Testis (tissue), 3 donors: ENCODE measurements around the gene MXRA5. TPM values are rescaled to one million over a fixed set of nuclear protein-coding genes. Genes with fewer than 3 reads are reported as not detected.
"Not testable (repeated sequence)": the region's sequence is repeated elsewhere in the genome, so short reads cannot be mapped to it uniquely, and the experiment has no call there.

ENCODE experiments used
- DNase-seq: peaks from one replicate; pipeline ENCODE4 v3.0.0-alpha.2; 2019
- H3K27ac ChIP-seq, 2 donors: fragments of 200-600 bp; sonication (generic); one replicate each; pipeline ENCODE4 v1.5.1; 2019
- H3K27me3 ChIP-seq: fragments of 200-600 bp; sonication (generic); one replicate; pipeline ENCODE4 v1.5.1; 2019
- H3K36me3 ChIP-seq: fragments of 200-600 bp; sonication (generic); one replicate; pipeline ENCODE4 v1.5.1; 2017; ENCODE audit warnings: low read depth; ENCODE audit errors: missing control alignments
- H3K4me1 ChIP-seq: fragments of 200-600 bp; sonication (generic); one replicate; pipeline ENCODE4 v1.5.1; 2019
- H3K4me3 ChIP-seq, 2 donors: fragments of 200-600 bp; sonication (generic); one replicate each; pipeline ENCODE4 v1.5.1; 2017 to 2019
- H3K9me3 ChIP-seq: fragments of 200-600 bp; sonication (generic); one replicate; pipeline ENCODE4 v1.5.1; 2017
- CTCF ChIP-seq, 3 experiments: fragments of 450-650 bp in 2 of 3; fragments of 200-600 bp in 1 of 3; sonication (generic) in 1 of 3; IDR thresholded peaks; one replicate each; pipeline ENCODE4 v1.5.1; 2016 to 2019; ENCODE audit warnings: antibody characterized with exemption in 3 of 3, mild to moderate bottlenecking in 2 of 3, moderate library complexity in 1 of 3
- POLR2A ChIP-seq: fragments of 450-650 bp; IDR thresholded peaks from one replicate; pipeline ENCODE4 v1.6.1; 2017; ENCODE audit warnings: antibody characterized with exemption, mild to moderate bottlenecking, moderate library complexity
- WGBS, 2 donors: methylation state at CpG; one replicate each; pipeline ENCODE4 v1.1.5; 2018; 5-methylcytosine and 5-hydroxymethylcytosine counted together
- intact Hi-C: fragments of 100-400 bp; cut with DNase I; formaldehyde crosslinking; loops from one replicate; pipeline ENCODE4 v1.15.1; 2023; ENCODE audit warnings: low total_unique reads
- polyA plus RNA-seq: library from polyadenylated mRNA; stranded (reverse); fragments of 350-450 nt; fragmentation: Illumina TruSeq; extraction: RNeasy Lipid Tissue Mini Kit (QIAGEN cat#74804); gene quantifications from one replicate; pipeline ENCODE4 v1.2.3, GENCODE V29; 2014; ENCODE audit warnings: low read depth, low replicate concordance; ENCODE audit not compliant: insufficient read depth
- total RNA-seq, 2 donors: library from RNA; depleted of rRNA; stranded (reverse); fragments of >200 nt; gene quantifications; one replicate each; pipeline ENCODE4 v1.2.3, GENCODE V29; 2016

MXRA5 gene
- total and polyA plus RNA-seq, 3 donors from 2014 or later: 0.31 to 8.6 (median 0.68) TPM

- H3K9me3 ChIP-seq: no peaks in the 10 kb centered on the region
- intact Hi-C loops: no loop called here
- no peaks in the 10 kb centered on the region for H3K4me1 ChIP-seq
- no peak overlapping the region for H3K27ac ChIP-seq
- H3K36me3 ChIP-seq: no peaks in the 10 kb centered on the region
- no peak for TF ChIP-seq POLR2A
- no peak for TF ChIP-seq CTCF (IDR thresholded peaks at IDR 0.05)
- H3K4me3 ChIP-seq: no peak overlapping the region
- no peak for DNase-seq
- no peaks in the 10 kb centered on the region for H3K27me3 ChIP-seq
- 76 to 82% methylated on average over 3 of the region's 3 CpGs for WGBS, 2 donors
These were observed 27.8 kb upstream of the MXRA5 start for GRCh38 chrX:3374108-3374800.

DNA sequence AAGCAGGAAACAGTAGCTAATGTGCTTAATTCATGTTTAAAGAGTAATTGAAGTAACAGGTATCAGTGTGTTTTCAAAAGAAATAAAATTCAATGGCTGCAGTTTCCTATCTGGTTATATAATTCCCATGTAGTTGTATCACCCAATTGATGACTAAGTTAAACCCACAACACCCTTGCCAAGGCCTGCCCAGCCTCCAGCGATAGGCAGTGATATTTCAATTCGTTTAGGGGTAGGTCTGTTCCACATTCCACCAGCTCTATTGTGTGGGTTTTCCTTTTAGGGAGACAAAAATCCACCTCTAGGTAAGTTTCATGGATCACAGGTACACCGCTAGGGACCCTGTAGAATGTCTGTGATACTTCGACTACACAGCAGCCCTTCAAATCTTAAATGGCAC, 24.7 kb upstream of the MXRA5 start:
- Histone ChIP-seq H3K4me3 (no peak overlapping the region), H3K27me3 (no peaks in the 10 kb centered on the region), H3K9me3 (no peaks in the 10 kb centered on the region), H3K27ac (no peak overlapping the region), H3K36me3 (no peaks in the 10 kb centered on the region), H3K4me1 (no peaks in the 10 kb centered on the region)
- WGBS, 2 donors: 88 to 93% methylated on average over 3 to 4 of the region's 4 CpGs
- TF ChIP-seq CTCF (IDR thresholded peaks at IDR 0.05) (no peak), POLR2A (no peak)
- intact Hi-C loops: no loop called here
- no peak for DNase-seq

DNA sequence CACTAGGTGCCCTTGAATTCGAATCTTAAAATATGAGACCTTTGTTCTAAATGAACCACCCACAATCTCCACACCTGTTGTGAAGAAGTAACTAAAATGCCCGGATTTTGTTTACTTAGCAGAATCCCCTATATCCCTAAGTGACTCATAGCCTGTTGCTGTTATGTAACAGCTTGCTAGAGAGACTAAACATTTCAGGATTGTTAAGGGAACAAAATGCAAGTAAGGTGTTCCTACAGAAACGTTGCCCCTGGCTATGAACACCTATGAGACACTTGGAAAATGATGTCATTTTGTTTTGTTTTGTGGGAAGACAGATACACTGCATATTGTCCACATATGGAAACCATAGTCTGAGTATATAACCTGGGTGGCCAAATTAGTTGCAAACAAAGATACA, 24.2 kb upstream of the MXRA5 start:
- Histone ChIP-seq H3K36me3 (no peaks in the 10 kb centered on the region), H3K27ac (no peak overlapping the region), H3K27me3 (no peaks in the 10 kb centered on the region), H3K4me3 (no peak overlapping the region), H3K9me3 (no peaks in the 10 kb centered on the region), H3K4me1 (no peaks in the 10 kb centered on the region)
- WGBS, 2 donors: 43 to 56% methylated on average over 3 of the region's 3 CpGs
- intact Hi-C loops: no loop called here
- no peak for DNase-seq
- TF ChIP-seq CTCF (IDR thresholded peaks at IDR 0.05): no peak
- no peak for TF ChIP-seq POLR2A

DNA sequence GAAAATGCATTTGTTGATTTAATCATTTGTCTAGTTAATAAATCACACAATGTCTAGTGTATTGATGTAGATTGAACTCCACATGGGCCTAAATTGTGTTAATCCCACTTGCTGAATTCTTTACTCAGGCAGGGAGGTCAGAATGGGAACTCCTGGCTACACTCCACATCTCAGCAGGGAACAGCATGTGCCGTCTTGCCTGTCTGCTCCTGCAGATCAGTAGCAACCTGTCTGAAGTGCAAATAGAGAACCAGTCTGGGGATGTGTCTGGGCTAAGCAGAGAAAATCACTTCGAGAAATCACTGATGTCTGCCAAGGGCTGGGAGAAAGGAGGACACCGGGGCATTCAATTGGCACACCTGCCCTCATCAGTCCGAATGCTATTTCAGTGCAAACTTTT, 16.5 kb upstream of the MXRA5 start:
- H3K27ac ChIP-seq: no peak overlapping the region
- H3K9me3 ChIP-seq: no peaks in the 10 kb centered on the region
- intact Hi-C loops: no loop called here
- TF ChIP-seq CTCF (IDR thresholded peaks at IDR 0.05) (no peak), POLR2A (no peak)
- H3K36me3 ChIP-seq: no peaks in the 10 kb centered on the region
- 46 to 54% methylated on average over 4 of the region's 4 CpGs for WGBS, 2 donors
- no peaks in the 10 kb centered on the region for H3K4me1 ChIP-seq
- no peaks in the 10 kb centered on the region for H3K27me3 ChIP-seq
- no peak overlapping the region for H3K4me3 ChIP-seq
- DNase-seq: no peak

GRCh38 chrX:3360881-3361280, 14.4 kb upstream of the MXRA5 start:
- H3K9me3 ChIP-seq: no peaks in the 10 kb centered on the region
- no peak overlapping the region for H3K27ac ChIP-seq
- no peaks in the 10 kb centered on the region for H3K4me1 ChIP-seq
- WGBS, 2 donors: 70 to 98% methylated on average over 9 to 14 of the region's 14 CpGs
- no peaks in the 10 kb centered on the region for H3K36me3 ChIP-seq
- intact Hi-C loops: no loop called here
- no peaks in the 10 kb centered on the region for H3K27me3 ChIP-seq
- TF ChIP-seq POLR2A (no peak), CTCF (IDR thresholded peaks at IDR 0.05) (no peak)
- H3K4me3 ChIP-seq: no peak overlapping the region
- DNase-seq: no peak

- H3K4me1 ChIP-seq, H3K4me3 ChIP-seq, DNase-seq, intact Hi-C loops, H3K9me3 ChIP-seq, H3K27ac ChIP-seq, H3K36me3 ChIP-seq, H3K27me3 ChIP-seq: not testable (repeated sequence)
- 82 to 85% methylated on average over 3 of the region's 3 CpGs for WGBS, 2 donors
These were observed 6.3 kb upstream of the MXRA5 start for GRCh38 chrX:3352741-3353140.
